IMR-90 (cell line): ENCODE data around the gene LYZL2.
A peak's percentile ranks its signal among the peaks of the same experiment; 100 is the strongest.
"Not testable (repeated sequence)": the region's sequence is repeated elsewhere in the genome, so short reads cannot be mapped to it uniquely, and the experiment has no call there.

Experiments
- BHLHE40 ChIP-seq: fragments of 150-350 bp; IDR thresholded peaks from 2 replicates; pipeline ENCODE4 v1.6.1; 2016; ENCODE audit warnings: mild to moderate bottlenecking, low read depth, low read length
- CEBPB ChIP-seq: IDR thresholded peaks from 2 replicates; pipeline ENCODE4 v1.6.1; 2012; ENCODE audit warnings: low read depth, low read length, improper control_type of control experiment
- CHD1 ChIP-seq: IDR thresholded peaks from 2 replicates; pipeline ENCODE4 v1.6.1; 2012; ENCODE audit warnings: low read depth, low read length, improper control_type of control experiment
- FOS ChIP-seq: fragments of 150-350 bp; IDR thresholded peaks from 2 replicates; pipeline ENCODE4 v1.6.1; 2016; ENCODE audit warnings: low read depth, low read length
- NFE2L2 ChIP-seq: fragments of 150-350 bp; IDR thresholded peaks from 2 replicates; pipeline ENCODE4 v1.6.1; 2016; ENCODE audit warnings: low read depth, mild to moderate bottlenecking, low read length
- POLR2A ChIP-seq: IDR thresholded peaks from 2 replicates; pipeline ENCODE4 v1.6.1; 2012; ENCODE audit warnings: mild to moderate bottlenecking, low read depth, low read length
- RFX5 ChIP-seq: IDR thresholded peaks from 2 replicates; pipeline ENCODE4 v1.8.0; 2012; ENCODE audit warnings: low read depth, mild to moderate bottlenecking, low read length, moderate library complexity
- TF ChIP-seq, protein P1 (sequence below): conservative IDR thresholded peaks from 2 replicates; pipeline ENCODE4 v1.5.1; 2012; ENCODE audit warnings: mild to moderate bottlenecking, low read depth, low read length, improper control_type of control experiment
- TF ChIP-seq, protein P2 (sequence below): fragments of 150-350 bp; IDR thresholded peaks from 2 replicates; pipeline ENCODE4 v1.6.1; 2017; ENCODE audit warnings: mild to moderate bottlenecking, antibody characterized with exemption, low read length, low read depth
- TF ChIP-seq, protein P3 (sequence below): fragments of 150-350 bp; IDR thresholded peaks from 2 replicates; pipeline ENCODE4 v1.6.1; 2016; ENCODE audit warnings: low read depth, mild to moderate bottlenecking, low read length, moderate library complexity, borderline replicate concordance

DNA sequence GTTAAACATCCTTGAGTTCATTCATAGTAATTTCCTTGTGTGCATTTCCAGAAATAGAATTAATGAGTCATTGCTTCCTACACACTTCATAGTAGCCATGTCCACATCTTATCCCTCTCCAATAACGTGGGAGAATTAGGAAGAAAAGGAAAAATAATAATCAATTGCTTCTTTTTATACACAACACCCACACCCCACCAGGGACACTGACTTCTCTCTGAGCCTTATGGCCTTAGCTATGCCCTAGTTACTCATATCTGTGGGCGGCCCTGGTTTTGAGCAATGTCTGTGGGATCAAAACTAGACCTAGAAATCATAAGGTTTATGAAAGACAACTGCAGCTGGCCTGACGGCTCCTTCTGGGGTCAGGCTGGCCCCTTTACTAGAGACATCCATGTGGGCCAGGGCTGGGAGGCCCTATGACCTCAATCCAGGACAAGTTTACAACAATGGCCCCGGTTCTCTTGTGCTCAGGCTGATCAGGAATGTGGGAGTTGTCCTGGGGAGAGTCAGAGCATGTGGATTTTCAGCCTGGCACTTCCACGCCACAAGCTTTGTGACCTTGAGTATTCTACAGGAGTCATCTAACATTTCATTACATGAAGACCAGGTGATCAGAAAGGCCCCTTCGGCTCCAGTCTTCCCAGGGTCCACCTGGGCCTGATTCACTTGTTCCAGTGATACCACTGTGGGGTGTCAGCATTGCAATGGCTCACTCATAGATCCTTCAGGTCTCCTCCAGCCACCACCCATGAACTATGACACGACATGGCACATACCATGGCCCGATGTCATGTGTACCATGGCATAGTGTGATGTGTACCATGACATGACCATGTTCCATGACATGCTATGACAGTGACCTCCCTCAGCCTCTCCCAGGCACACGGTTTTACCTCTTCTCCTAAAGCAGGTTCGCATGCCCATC lies 22.2 kb upstream of the LYZL2 start:
- not testable (repeated sequence) for TF ChIP-seq POLR2A, CHD1, RFX5, BHLHE40, NFE2L2
- TF ChIP-seq, protein P1, sequence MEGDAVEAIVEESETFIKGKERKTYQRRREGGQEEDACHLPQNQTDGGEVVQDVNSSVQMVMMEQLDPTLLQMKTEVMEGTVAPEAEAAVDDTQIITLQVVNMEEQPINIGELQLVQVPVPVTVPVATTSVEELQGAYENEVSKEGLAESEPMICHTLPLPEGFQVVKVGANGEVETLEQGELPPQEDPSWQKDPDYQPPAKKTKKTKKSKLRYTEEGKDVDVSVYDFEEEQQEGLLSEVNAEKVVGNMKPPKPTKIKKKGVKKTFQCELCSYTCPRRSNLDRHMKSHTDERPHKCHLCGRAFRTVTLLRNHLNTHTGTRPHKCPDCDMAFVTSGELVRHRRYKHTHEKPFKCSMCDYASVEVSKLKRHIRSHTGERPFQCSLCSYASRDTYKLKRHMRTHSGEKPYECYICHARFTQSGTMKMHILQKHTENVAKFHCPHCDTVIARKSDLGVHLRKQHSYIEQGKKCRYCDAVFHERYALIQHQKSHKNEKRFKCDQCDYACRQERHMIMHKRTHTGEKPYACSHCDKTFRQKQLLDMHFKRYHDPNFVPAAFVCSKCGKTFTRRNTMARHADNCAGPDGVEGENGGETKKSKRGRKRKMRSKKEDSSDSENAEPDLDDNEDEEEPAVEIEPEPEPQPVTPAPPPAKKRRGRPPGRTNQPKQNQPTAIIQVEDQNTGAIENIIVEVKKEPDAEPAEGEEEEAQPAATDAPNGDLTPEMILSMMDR, result not testable (repeated sequence)
- peak; percentile 65; the same call in 1 of the 2 replicates for TF ChIP-seq FOS
- TF ChIP-seq CEBPB, result peak; percentile 50
- TF ChIP-seq, protein P2, sequence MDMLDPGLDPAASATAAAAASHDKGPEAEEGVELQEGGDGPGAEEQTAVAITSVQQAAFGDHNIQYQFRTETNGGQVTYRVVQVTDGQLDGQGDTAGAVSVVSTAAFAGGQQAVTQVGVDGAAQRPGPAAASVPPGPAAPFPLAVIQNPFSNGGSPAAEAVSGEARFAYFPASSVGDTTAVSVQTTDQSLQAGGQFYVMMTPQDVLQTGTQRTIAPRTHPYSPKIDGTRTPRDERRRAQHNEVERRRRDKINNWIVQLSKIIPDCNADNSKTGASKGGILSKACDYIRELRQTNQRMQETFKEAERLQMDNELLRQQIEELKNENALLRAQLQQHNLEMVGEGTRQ, result not testable (repeated sequence)
- TF ChIP-seq, protein P3, sequence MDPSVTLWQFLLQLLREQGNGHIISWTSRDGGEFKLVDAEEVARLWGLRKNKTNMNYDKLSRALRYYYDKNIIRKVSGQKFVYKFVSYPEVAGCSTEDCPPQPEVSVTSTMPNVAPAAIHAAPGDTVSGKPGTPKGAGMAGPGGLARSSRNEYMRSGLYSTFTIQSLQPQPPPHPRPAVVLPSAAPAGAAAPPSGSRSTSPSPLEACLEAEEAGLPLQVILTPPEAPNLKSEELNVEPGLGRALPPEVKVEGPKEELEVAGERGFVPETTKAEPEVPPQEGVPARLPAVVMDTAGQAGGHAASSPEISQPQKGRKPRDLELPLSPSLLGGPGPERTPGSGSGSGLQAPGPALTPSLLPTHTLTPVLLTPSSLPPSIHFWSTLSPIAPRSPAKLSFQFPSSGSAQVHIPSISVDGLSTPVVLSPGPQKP, result not testable (repeated sequence)
